Fibroblast of skin of back (primary cell): Measurements from ENCODE around the gene TMEM115.

Experiments
- DNase-seq: peaks from one replicate; pipeline ENCODE4 v3.0.0-alpha.2; 2013

The TMEM115 gene

GRCh38 chr3:50378024-50378423, 18.7 kb upstream of the TMEM115 start:
- no peak for DNase-seq

GRCh38 chr3:50375258-50375931, 16.1 kb upstream of the TMEM115 start:
- DNase-seq = no peak

GRCh38 chr3:50374363-50375257, 15.3 kb upstream of the TMEM115 start:
- no peak for DNase-seq

- DNase-seq = no peak
Observed at GRCh38 chr3:50373146-50374051, 14.1 kb upstream of the TMEM115 start.

- DNase-seq = no peak
Observed at GRCh38 chr3:50372349-50372748, 13.0 kb upstream of the TMEM115 start.

GRCh38 chr3:50371133-50371685, 11.9 kb upstream of the TMEM115 start:
- no peak for DNase-seq

- peak; percentile 40 for DNase-seq
Observed at GRCh38 chr3:50370594-50370993, 11.3 kb upstream of the TMEM115 start.

GRCh38 chr3:50369012-50369670, 9.8 kb upstream of the TMEM115 start:
- no peak for DNase-seq

GRCh38 chr3:50365842-50366220, 6.5 kb upstream of the TMEM115 start:
- no peak for DNase-seq

- DNase-seq = peak; percentile 47
Observed at GRCh38 chr3:50365080-50365841, 5.9 kb upstream of the TMEM115 start.

GRCh38 chr3:50364573-50365079, 5.3 kb upstream of the TMEM115 start:
- DNase-seq = peak; percentile 31

GRCh38 chr3:50359760-50360110, 414 bp upstream of the TMEM115 start:
- no peak for DNase-seq

- no peak for DNase-seq
Observed at GRCh38 chr3:50358355-50358910, 888 bp downstream of the TMEM115 start.

- DNase-seq = no peak
Observed at GRCh38 chr3:50357481-50357880, 1.8 kb downstream of the TMEM115 start.

- DNase-seq = no peak
Observed at GRCh38 chr3:50356553-50356952, 2.8 kb downstream of the TMEM115 start.

- DNase-seq = no peak
Observed at GRCh38 chr3:50355829-50356552, 3.3 kb downstream of the TMEM115 start.

- DNase-seq = no peak
Observed at GRCh38 chr3:50354850-50355249, 4.5 kb downstream of the TMEM115 start.

GRCh38 chr3:50354186-50354764, 5.0 kb downstream of the TMEM115 start:
- no peak for DNase-seq

GRCh38 chr3:50353245-50354004, 5.9 kb downstream of the TMEM115 start:
- DNase-seq = no peak
